Gastroesophageal sphincter (tissue), 4 donors: ENCODE results near the gene MYL12A. TPM values are rescaled to one million over a fixed set of nuclear protein-coding genes. Genes with fewer than 3 reads are reported as not detected.

Experiments used
- ATAC-seq: fragments of 150-250 bp; one replicate; pipeline ENCODE4 v1.9.1; 2016; ENCODE audit warnings: mild to moderate bottlenecking, moderate library complexity
- H3K27ac ChIP-seq, 4 donors: fragments of 200-600 bp; sonication (generic) in 3 of 4; 1 replicate in 3 of 4; 2 replicates in 1 of 4; pipeline ENCODE4 v1.5.1; 2016 to 2019
- H3K27me3 ChIP-seq: fragments of 200-600 bp; sonication (generic); one replicate; pipeline ENCODE4 v1.5.1; 2019
- H3K36me3 ChIP-seq, 2 donors: fragments of 200-600 bp; sonication (generic); one replicate each; pipeline ENCODE4 v1.5.1; 2019; ENCODE audit warnings: control low read depth in 1 of 2
- H3K4me1 ChIP-seq, 3 donors: fragments of 200-600 bp; sonication (generic); 1 replicate in 2 of 3; 2 replicates in 1 of 3; pipeline ENCODE4 v1.5.1; 2016 to 2019; ENCODE audit warnings: control low read depth in 2 of 3
- H3K4me3 ChIP-seq, 2 donors: fragments of 200-600 bp; sonication (generic); one replicate each; pipeline ENCODE4 v1.5.1; 2019; ENCODE audit warnings: mild to moderate bottlenecking in 1 of 2, moderate library complexity in 1 of 2
- H3K9me3 ChIP-seq, 3 donors: fragments of 200-600 bp; sonication (generic); one replicate each; pipeline ENCODE4 v1.5.1; 2017 to 2019; ENCODE audit warnings: control low read depth in 2 of 3
- EP300 ChIP-seq: sonication (generic); formaldehyde crosslinking; IDR thresholded peaks from one replicate; pipeline ENCODE4 v1.6.1; 2017; ENCODE audit warnings: antibody characterized with exemption, mild to moderate bottlenecking
- POLR2A ChIP-seq, 2 donors: fragments of 450-650 bp; IDR thresholded peaks; one replicate each; pipeline ENCODE4 v1.6.1; 2017; ENCODE audit warnings: antibody characterized with exemption in 2 of 2, mild to moderate bottlenecking in 2 of 2, moderate library complexity in 1 of 2
- POLR2AphosphoS5 ChIP-seq: sonication (generic); formaldehyde crosslinking; IDR thresholded peaks from one replicate; pipeline ENCODE4 v1.6.1; 2017; ENCODE audit warnings: antibody characterized with exemption
- WGBS, 2 donors: methylation state at CpG; one replicate each; pipeline ENCODE4 v1.1.5; 2018; ENCODE audit warnings: low coverage in 1 of 2; 5-methylcytosine and 5-hydroxymethylcytosine counted together
- total RNA-seq, 4 donors: library from RNA; depleted of rRNA; stranded (reverse); fragments of >200 nt; gene quantifications; one replicate each; pipeline ENCODE4 v1.1.0, GENCODE V29; 2016
- TF ChIP-seq, protein P1 (sequence below), 4 experiments: fragments of 200-600 bp in 2 of 4; fragments of 450-650 bp in 2 of 4; sonication (generic) in 1 of 4; IDR thresholded peaks; one replicate each; pipeline ENCODE4 v1.5.1; 2017 to 2019; ENCODE audit warnings: antibody characterized with exemption in 4 of 4, mild to moderate bottlenecking in 2 of 4, moderate library complexity in 2 of 4

Gene MYL12A
- total RNA-seq, 4 donors from 2014 or later, result 193 to 582 (median 307) TPM

DNA sequence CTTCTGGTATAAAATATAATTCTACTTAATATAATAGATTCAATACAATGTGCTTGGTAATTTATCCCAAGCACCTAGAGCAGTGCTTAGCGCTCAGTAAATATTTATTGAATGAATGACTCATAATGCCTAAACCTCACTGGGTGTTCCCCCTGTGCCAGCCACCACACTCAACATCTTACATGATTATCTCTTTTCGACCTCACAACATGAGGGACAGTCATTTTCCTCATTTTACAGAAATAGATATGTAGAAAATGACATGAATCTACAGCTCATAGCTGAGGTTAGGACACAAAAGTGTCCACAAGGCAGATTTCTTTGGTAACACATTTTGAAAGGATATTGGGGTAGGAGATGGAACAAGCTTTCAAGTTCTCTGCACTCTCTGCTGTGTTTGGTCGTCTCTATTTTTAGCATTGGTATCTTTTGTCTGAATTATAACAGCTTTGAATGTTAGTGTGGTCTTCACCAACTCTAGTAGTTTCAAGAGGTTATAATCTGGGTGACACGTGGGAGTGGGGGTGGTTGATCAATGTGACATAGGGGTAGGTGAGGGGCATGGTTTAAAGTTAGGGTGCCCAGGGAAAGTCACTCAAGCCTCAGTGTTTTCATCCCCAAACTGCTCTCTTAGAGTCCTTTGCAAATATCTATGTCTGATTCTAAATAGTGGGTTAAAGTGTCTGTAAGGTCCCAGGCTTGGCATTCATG lies 37.6 kb upstream of the MYL12A start:
- Histone ChIP-seq H3K9me3 (peaks cover 0 to 10% (median 0%) of the 10 kb centered on the region in 3 donors), H3K27ac (peak overlapping the region in 1 of 4 donors; percentile 70), H3K36me3 (peaks cover 0 to 17% of the 10 kb centered on the region in 2 donors), H3K4me3 (no peak overlapping the region), H3K4me1 (peaks cover 3 to 52% (median 10%) of the 10 kb centered on the region in 3 donors), H3K27me3 (no peaks in the 10 kb centered on the region)
- WGBS, 2 donors, result 63 to 75% methylated on average over 3 to 4 of the region's 4 CpGs
- TF ChIP-seq EP300 (no peak), POLR2A (IDR thresholded peaks at IDR 0.05) (no peak), POLR2AphosphoS5 (no peak)
- TF ChIP-seq, protein P1, sequence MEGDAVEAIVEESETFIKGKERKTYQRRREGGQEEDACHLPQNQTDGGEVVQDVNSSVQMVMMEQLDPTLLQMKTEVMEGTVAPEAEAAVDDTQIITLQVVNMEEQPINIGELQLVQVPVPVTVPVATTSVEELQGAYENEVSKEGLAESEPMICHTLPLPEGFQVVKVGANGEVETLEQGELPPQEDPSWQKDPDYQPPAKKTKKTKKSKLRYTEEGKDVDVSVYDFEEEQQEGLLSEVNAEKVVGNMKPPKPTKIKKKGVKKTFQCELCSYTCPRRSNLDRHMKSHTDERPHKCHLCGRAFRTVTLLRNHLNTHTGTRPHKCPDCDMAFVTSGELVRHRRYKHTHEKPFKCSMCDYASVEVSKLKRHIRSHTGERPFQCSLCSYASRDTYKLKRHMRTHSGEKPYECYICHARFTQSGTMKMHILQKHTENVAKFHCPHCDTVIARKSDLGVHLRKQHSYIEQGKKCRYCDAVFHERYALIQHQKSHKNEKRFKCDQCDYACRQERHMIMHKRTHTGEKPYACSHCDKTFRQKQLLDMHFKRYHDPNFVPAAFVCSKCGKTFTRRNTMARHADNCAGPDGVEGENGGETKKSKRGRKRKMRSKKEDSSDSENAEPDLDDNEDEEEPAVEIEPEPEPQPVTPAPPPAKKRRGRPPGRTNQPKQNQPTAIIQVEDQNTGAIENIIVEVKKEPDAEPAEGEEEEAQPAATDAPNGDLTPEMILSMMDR (IDR thresholded peaks at IDR 0.05), result no peak
- no peak for ATAC-seq

DNA sequence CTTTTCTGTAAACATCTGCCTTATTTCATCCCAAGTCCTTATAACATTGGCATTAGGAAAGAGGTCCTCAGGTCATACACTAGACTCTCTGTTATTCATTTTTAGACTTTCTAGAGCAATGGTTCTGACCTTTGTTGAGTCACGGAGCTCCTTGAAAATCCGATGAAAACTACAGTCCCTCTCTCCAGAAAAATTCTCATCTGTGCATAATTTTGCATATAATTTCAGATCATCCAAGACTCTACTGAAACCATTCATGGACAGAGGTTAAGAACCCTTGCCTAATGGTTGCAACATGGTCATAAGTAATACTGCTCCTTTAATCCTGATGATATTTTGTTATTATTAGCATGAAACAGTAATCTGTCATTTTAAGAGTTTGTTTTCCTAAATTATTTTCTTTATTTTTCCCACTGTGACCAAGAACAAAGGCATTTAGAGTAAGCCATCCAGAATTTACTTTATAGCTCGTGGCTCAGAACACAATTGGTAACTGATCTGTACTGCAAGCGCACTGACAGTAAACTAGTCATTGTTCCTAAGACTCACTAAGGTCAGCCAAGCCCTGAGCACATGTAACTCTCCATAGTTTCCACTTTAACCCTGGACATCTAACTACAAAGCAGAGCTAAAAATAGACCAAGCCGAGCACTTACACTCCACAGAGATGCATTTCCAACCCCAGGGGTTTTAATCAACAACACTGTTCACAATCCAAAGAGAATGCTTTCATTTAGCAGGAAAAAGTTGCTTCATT lies 36.2 kb upstream of the MYL12A start:
- H3K4me3 ChIP-seq, result no peak overlapping the region
- no peaks in the 10 kb centered on the region for H3K9me3 ChIP-seq
- H3K4me1 ChIP-seq, result peaks cover 3 to 52% (median 10%) of the 10 kb centered on the region in 3 donors
- 18 to 36% methylated on average over 4 to 5 of the region's 5 CpGs for WGBS, 2 donors
- H3K27me3 ChIP-seq, result no peaks in the 10 kb centered on the region
- peak overlapping the region; percentile 19 to 70 (median 28) for H3K27ac ChIP-seq
- TF ChIP-seq POLR2AphosphoS5 (peak; percentile 32), POLR2A (IDR thresholded peaks at IDR 0.05) (no peak), EP300 (no peak)
- TF ChIP-seq, protein P1 (IDR thresholded peaks at IDR 0.05), result no peak
- ATAC-seq, result peak; percentile 42
- peaks cover 0 to 14% of the 10 kb centered on the region in 2 donors for H3K36me3 ChIP-seq

DNA sequence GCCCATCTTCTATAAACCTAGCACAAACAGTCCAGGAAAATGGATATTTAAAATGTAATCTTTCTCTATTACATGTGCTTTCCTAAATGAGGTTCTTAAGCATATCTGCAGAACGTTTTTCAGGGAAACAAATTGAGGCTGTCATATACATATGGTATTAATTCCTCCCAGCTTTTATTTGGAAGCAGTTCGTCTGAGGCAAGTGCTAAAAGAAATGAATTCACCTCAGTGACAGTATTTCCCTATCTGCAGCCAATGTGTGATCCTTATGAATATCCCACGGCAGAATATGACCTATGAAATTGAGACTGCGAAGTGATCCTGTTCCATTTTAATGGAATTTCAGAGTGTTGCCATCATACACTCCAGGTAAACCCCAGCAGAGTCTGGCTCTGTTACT lies 34.9 kb upstream of the MYL12A start:
- no peak for ATAC-seq
- Histone ChIP-seq H3K36me3 (peaks cover 0 to 14% of the 10 kb centered on the region in 2 donors), H3K27ac (peak overlapping the region in 3 of 4 donors; percentile 22 to 70 (median 30)), H3K9me3 (no peaks in the 10 kb centered on the region), H3K4me1 (peaks cover 3 to 52% (median 10%) of the 10 kb centered on the region in 3 donors), H3K4me3 (no peak overlapping the region), H3K27me3 (no peaks in the 10 kb centered on the region)
- TF ChIP-seq EP300 (no peak), POLR2A (IDR thresholded peaks at IDR 0.05) (no peak), POLR2AphosphoS5 (no peak)
- TF ChIP-seq, protein P1 (IDR thresholded peaks at IDR 0.05), result no peak
- WGBS, 2 donors, result 9 to 37% methylated on average over 2 to 4 of the region's 4 CpGs

DNA sequence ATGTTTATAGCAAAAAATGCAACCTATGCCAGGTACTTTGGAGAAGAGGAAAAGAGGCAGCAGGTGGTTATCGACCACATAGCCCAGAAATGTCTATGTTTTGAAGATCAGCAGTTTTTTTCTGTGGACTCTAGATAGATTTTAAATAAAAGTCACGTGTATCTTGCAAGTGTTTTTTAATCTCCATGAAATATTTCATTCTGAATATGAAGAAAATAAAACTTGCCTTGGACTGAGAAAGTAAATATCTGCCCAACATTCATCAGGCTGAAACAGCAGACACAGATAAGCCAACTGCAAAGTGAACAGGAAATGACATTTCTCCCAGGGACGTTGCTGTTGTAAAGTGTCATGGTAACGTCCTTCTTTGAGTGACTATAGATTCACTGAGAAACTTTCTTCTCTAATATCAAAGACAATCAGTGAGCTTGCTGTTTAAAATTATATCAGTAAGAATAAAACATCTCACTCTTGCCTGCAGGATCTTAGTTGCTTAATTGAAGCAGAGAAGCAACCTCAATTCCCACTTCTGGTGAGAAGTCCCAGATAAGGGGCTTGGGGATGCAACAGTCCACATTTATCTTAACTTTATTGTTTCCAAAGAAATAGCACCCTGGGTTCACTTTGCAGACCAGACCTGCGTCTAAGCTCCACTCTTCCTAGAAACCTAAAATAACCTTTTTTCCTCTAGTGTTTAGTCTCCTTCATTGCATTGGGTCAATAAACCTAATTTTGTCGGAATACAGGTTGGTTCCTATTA lies 34.1 kb upstream of the MYL12A start:
- H3K4me3 ChIP-seq, result no peak overlapping the region
- ATAC-seq, result no peak
- 29 to 41% methylated on average over 6 of the region's 6 CpGs for WGBS, 2 donors
- peaks cover 3 to 58% (median 10%) of the 10 kb centered on the region in 3 donors for H3K4me1 ChIP-seq
- H3K36me3 ChIP-seq, result peaks cover 0 to 14% of the 10 kb centered on the region in 2 donors
- H3K27ac ChIP-seq, result peak overlapping the region in 3 of 4 donors; percentile 22 to 70 (median 30)
- H3K9me3 ChIP-seq, result no peaks in the 10 kb centered on the region
- TF ChIP-seq, protein P1 (IDR thresholded peaks at IDR 0.05), result no peak
- no peak for TF ChIP-seq POLR2AphosphoS5
- H3K27me3 ChIP-seq, result no peaks in the 10 kb centered on the region
